ENCODE results near the gene SURF2. TPM values are rescaled to one million over a fixed set of nuclear protein-coding genes. Genes with fewer than 3 reads are reported as not detected.

The SURF2 gene
- total RNA-seq, 1 experiment from 2014 or later = 110 TPM

GRCh38 chr9:133397370-133397769 lies 41.0 kb downstream of the SURF2 start:
- DNase-seq (ENCODE audit: low read depth) = no peak

- DNase-seq (ENCODE audit: low read depth) = no peak
Measured at GRCh38 chr9:133397895-133398294, 41.5 kb downstream of the SURF2 start.

GRCh38 chr9:133400292-133400691 lies 43.9 kb downstream of the SURF2 start:
- no peak for DNase-seq (ENCODE audit: low read depth)

- no peak for DNase-seq (ENCODE audit: low read depth)
Measured at GRCh38 chr9:133401588-133401987, 45.2 kb downstream of the SURF2 start.

GRCh38 chr9:133402689-133403088 lies 46.3 kb downstream of the SURF2 start:
- no peak for DNase-seq (ENCODE audit: low read depth)

- DNase-seq (ENCODE audit: low read depth) = peak; percentile 30
Measured at GRCh38 chr9:133403766-133404453, 47.6 kb downstream of the SURF2 start.

- no peak for DNase-seq (ENCODE audit: low read depth)
Measured at GRCh38 chr9:133404454-133405002, 48.2 kb downstream of the SURF2 start.

GRCh38 chr9:133405508-133406438 lies 49.4 kb downstream of the SURF2 start:
- peak; percentile 25 for DNase-seq (ENCODE audit: low read depth)

GRCh38 chr9:133406480-133407307 lies 50.3 kb downstream of the SURF2 start:
- peak; percentile 74 for DNase-seq (ENCODE audit: low read depth)

GRCh38 chr9:133408042-133408441 lies 51.7 kb downstream of the SURF2 start:
- no peak for DNase-seq (ENCODE audit: low read depth)

Small RNA genes lying within 50 kb of the gene (small RNA-seq; reads per million reads assigned to genes)
- not detected for gene RF00019
- gene SNORD24 = not detected
- not detected for gene SNORD36A
- gene SNORD36B = not detected
- not detected for gene SNORD36C

Other genes with a start within 250 kb of the SURF2 start
- gene RALGDS, start 235.3 kb upstream of the SURF2 start, total RNA-seq (2014; rRNA removed; shearing (Covaris generic)) = 20.9 and 23.4 TPM in 2 replicates
- 0.13 and 0.21 TPM in 2 replicates for gene GBGT1, start 192.6 kb upstream of the SURF2 start, total RNA-seq (2014; rRNA removed; shearing (Covaris generic))
- not detected in 2 replicates for gene OBP2B, start 147.3 kb upstream of the SURF2 start, total RNA-seq (2014; rRNA removed; shearing (Covaris generic))
- gene ABO, start 81.3 kb upstream of the SURF2 start, total RNA-seq (2014; rRNA removed; shearing (Covaris generic)) = not detected in 2 replicates
- gene SURF6, start 20.4 kb upstream of the SURF2 start, total RNA-seq (2014; rRNA removed; shearing (Covaris generic)) = 25.1 and 36.1 TPM in 2 replicates
- 26.4 and 33.4 TPM in 2 replicates for gene MED22, start 8.4 kb upstream of the SURF2 start, total RNA-seq (2014; rRNA removed; shearing (Covaris generic))
- 2,307 and 2,771 TPM in 2 replicates for gene RPL7A, start 8.3 kb upstream of the SURF2 start, total RNA-seq (2014; rRNA removed; shearing (Covaris generic))
- gene SURF1, start 63 bp upstream of the SURF2 start, total RNA-seq (2014; rRNA removed; shearing (Covaris generic)) = 35.3 and 40.9 TPM in 2 replicates
- 220 and 286 TPM in 2 replicates for gene SURF4, start 19.5 kb downstream of the SURF2 start, total RNA-seq (2014; rRNA removed; shearing (Covaris generic))
- not detected in 2 replicates for gene STKLD1, start 19.8 kb downstream of the SURF2 start, total RNA-seq (2014; rRNA removed; shearing (Covaris generic))
- 28.8 and 31.6 TPM in 2 replicates for gene REXO4, start 61.5 kb downstream of the SURF2 start, total RNA-seq (2014; rRNA removed; shearing (Covaris generic))
- gene ADAMTS13, start 65.8 kb downstream of the SURF2 start, total RNA-seq (2014; rRNA removed; shearing (Covaris generic)) = 0.07 and 0.19 TPM in 2 replicates
- 0.37 and 1.1 TPM in 2 replicates for gene CACFD1, start 103.4 kb downstream of the SURF2 start, total RNA-seq (2014; rRNA removed; shearing (Covaris generic))
- 2.3 and 2.4 TPM in 2 replicates for gene SLC2A6, start 122.5 kb downstream of the SURF2 start, total RNA-seq (2014; rRNA removed; shearing (Covaris generic))
- not detected in 2 replicates for gene MYMK, start 168.4 kb downstream of the SURF2 start, total RNA-seq (2014; rRNA removed; shearing (Covaris generic))
- gene ADAMTSL2, start 178.2 kb downstream of the SURF2 start, total RNA-seq (2014; rRNA removed; shearing (Covaris generic)) = not detected in 2 replicates